Measurements from ENCODE around the gene DNMT3A.

DNMT3A gene

GRCh38 chr2:25303633-25304236, 38.0 kb downstream of the DNMT3A start:
- no peak for DNase-seq

DNA sequence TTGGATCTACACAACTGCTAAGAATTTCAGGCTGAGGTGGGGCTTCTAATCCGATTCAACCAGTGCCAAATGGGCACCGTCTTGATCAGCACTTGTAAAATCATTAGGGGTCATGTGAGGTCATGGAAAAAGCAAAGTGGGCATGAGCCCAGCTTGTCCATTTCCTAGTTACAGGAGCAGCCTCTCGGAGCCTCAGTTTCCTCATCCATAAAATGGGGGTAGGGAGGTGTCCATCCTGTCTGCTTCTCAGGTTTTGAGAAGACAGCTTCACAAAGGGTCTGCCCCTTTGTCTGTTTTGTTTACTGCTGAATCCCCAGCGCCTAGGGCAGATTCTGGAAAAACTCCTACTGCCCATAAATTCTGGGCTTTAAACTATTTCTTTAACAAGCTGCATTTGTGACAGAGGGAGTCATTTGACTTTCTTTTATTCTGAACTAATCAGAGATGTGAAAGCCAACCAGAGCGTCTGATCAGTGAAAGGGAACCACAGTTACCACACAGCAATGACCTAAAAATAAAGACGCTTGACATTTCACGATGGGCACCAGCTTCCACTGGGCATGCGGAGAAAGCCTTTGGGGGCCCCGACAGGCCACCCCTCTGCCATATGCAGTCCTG, 38.9 kb downstream of the DNMT3A start:
- DNase-seq: no peak

DNA sequence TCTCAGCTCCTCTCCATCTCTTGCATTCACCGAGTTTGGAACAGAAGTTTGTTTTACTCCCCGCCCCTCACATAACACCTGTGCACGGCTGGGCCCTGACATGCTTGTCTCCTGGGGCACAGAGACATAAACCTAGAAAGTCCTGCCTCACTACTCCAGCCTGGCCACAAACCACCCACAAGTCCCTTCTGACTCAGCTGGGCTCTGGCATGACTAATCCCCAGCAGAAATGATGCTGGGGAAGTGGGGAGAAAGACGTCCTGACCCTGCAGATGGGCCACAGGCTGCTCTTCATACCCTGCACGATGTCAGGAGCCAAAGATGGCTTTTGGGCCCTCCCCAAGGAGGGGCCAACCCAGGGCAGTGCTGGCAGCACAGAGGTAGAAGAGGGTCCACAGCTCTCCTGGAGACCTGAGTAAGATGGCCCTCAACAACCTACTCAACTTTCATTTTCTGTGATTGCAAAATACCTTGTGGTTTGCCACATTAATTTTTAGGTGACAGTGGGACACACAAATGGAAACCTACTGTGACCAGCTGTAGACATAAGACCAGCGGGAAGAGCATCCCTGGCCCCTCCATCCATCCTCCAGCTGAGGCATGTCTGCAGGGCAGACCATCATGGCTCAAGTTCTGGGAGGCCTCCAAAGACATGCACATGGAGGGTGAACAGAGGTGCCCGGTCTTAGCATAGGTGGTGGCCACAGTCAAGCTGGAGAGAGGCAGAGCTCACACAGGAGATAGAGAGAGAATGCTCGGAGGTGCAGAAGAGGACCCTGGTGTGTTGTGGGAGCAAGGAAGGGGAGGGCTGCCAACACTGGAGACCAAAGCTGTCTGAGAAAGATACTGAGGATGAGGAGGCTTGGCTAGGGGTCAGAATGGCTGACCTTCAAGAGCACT, 40.0 kb downstream of the DNMT3A start:
- DNase-seq: peak; percentile 40

DNA sequence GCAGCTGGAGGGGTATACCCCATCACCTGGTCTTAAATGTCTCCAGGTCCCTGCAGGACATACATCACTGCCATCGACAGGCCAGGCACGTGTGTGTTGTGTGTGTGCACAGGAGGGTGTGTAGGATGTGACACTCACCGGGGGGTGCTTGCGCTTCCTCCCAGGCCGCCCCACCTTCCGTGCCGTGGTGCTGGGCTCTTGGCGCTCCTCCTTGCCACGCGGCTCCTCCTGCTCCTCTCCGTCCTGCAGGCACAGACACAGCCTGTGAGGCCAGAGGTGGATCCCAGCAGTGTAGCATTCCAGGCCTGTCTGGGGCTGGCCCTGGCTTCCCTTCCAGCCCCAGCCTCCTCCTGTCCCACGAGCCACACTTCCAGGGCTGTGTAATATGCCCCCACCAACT, 41.7 kb downstream of the DNMT3A start:
- no peak for DNase-seq

GRCh38 chr2:25298776-25299431, 42.8 kb downstream of the DNMT3A start:
- DNase-seq: no peak

- no peak for DNase-seq
These were observed 44.0 kb downstream of the DNMT3A start for GRCh38 chr2:25297738-25298137.

DNA sequence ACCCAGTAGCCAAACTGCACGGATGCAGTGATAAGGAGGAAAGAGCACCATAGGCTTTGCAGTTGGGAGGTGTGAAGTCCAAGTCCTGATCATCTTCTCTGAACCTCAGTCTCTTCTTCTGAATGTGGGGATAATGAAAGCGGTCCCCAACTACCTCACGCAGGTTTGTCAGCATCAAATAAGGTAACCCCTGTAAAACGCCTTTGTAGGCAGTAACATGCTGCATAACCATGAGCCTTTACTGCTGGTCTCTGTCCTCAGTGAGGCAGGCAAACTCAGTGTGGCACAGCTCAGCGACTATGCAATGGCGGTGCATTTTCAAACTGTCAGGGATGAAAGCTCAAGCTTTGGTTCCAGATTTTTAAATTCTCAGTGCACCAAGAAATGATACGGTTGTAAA, 46.1 kb downstream of the DNMT3A start:
- no peak for DNase-seq

- peak; percentile 65 for DNase-seq
These were observed 46.9 kb downstream of the DNMT3A start for GRCh38 chr2:25294573-25295462.

- DNase-seq: no peak
These were observed 47.7 kb downstream of the DNMT3A start for GRCh38 chr2:25293958-25294562.

DNA sequence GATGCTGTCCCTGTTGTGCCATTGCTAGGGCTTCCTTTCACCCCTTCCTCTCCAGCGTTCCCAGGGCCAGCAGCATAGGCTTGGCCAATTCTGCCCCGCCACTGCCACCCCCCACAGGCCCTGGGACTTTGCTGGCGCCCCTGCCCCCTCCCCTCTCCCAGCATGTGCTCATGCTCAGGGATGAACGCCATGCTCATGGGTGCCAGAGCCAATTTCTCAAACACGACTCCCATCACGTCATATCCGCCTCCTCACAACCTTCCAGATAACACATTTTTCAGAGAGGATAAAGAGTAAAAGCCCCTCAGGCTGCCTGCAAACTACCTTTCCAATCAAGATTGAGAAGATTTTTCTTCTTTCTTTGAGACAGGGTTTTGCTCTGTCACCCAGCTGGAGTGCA, 48.6 kb downstream of the DNMT3A start:
- DNase-seq: no peak

GRCh38 chr2:25292408-25292807, 49.3 kb downstream of the DNMT3A start:
- no peak for DNase-seq

DNA sequence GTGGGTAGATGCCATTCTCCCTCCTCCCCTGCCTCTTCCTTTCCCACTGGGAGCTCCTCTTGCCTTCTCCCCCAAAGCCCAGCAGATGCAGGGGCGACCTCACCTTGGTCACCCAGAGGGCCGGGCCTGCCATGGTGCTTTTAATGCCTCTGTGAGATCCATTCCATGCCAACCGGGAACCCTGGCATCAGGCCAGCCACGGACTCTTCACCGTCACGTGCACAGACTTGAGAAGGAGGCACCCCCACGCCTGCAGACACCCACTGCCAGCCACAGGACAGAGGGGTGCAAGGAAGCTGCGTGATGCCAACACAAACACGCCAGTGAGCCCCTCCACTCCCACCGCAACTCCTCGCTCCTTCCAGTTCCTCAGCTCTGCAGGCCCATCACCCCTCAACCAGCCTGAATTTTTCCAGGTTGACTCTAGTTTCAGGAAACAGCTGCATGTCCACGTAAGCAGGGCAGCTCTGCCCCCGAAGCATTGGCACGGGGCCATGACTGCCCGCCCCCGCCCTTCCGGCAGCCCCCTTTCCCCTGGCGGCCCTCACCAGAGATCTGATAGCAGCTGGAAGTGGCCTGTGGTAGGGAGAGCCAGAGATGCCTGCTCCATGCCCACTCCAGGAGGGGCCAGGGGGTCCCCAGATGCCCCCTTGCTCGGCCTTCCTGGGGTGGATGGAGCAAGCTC, 50.8 kb downstream of the DNMT3A start:
- no peak for DNase-seq

GRCh38 chr2:25286723-25287483, 54.8 kb downstream of the DNMT3A start:
- DNase-seq: no peak

DNA sequence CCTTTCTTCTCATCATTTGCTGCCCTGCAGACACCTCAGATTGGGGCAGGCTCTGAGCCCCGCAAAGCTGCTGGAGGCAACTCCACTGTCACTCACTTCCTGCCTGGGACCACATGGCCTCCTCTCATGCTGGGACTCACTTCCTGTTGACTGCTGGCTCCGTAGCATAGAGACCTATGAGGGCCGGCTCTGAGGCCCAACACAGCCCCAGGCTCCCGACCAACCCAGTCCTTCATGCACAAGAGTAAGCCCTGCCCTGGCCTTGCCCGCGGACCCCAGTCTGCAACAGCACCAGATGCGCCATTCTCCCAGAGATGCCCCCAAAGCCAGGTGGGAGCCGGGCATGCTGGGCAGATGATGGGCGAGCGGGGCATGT, 55.7 kb downstream of the DNMT3A start:
- peak; percentile 64 for DNase-seq

GRCh38 chr2:25285265-25286024, 56.3 kb downstream of the DNMT3A start:
- no peak for DNase-seq

DNA sequence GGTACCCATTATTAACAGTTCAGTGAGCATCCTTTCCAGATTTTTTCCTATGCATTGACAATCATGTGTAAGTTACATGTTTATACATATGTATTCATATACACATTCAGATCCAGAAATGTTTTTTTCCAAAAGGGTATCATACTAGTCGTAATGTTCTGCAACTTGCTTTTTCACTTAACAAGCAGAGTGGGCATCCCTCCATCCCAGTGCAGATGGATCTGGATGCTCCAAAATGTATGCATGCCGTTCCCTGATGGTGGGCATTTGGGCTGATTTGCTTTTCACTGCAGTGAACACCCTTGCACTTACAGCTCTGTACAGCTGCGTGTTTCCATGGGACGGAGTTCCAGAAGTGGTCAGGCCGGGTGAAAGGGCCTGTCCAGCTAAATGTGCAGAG, 57.0 kb downstream of the DNMT3A start:
- DNase-seq: no peak

GRCh38 chr2:25283921-25284320, 57.8 kb downstream of the DNMT3A start:
- no peak for DNase-seq

GRCh38 chr2:25281941-25282340, 59.8 kb downstream of the DNMT3A start:
- DNase-seq: no peak

DNA sequence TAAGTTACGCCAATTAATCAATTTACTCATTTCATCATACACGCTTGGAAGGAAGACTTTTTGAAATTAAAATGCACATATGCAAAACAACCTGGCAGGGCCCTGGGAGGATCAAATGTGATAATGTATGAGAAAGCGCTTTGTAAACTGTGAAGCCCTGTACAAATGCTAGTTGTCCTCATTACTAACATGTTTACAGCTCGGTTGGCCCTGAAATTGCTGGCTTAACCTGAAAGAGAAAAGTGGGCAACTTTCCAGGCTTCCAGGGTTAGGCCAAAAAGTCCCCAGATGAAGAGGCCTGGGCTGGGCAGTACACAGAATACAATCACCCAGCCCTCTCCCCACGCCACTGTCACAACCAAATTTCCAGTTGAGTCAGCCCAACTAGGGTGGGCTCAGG, 60.2 kb downstream of the DNMT3A start:
- no peak for DNase-seq

Data from effector CD4-positive, alpha-beta T cell (primary cell).